ENCODE results near the gene LGALS1. TPM values are rescaled to one million over a fixed set of nuclear protein-coding genes. Genes with fewer than 3 reads are reported as not detected.
A peak's percentile ranks its signal among the peaks of the same experiment; 100 is the strongest.

The LGALS1 gene
- 100 to 1,000 TPM in 2 of 5 experiments, 10 to 100 TPM in 3; 23.6 to 969 (median 54.4) TPM for total RNA-seq
- 10 to 100 TPM; 22.9 to 30.5 TPM for polyA plus RNA-seq
- 7.8 reads per million, percentile 31 among the genes with 10 or more reads in this experiment for total RNA-seq

- H3K27me3 Mint-ChIP-seq, result no peaks in the 10 kb centered on the region
- intact Hi-C loops (cut with micrococcal nuclease), result loop anchor here (5.0 to 10.0 kb wide), 4 partner anchors 132 to 450 kb away; partner anchors contain the start of genes CYTH4 (in 1 of the 2), EIF3L (in 1 of the 2) and GCAT (in 1 of the 2)
- Histone ChIP-seq H3K36me3 (ENCODE audit: control insufficient read depth in 2 of 3, insufficient read depth in 3 of 3, low read length in 3 of 3) (no peaks in the 10 kb centered on the region), H3K27me3 (ENCODE audit: control insufficient read depth in 2 of 2, insufficient read depth in 2 of 2, low read length in 2 of 2) (no peaks in the 10 kb centered on the region), H3K4me3 (ENCODE audit: low read length) (peak within 1 kb of the TSS; percentile 60), H3K4me1 (ENCODE audit: control insufficient read depth in 2 of 2, insufficient read depth in 2 of 2, low read length in 2 of 2) (peaks cover 22 to 39% of the 10 kb centered on the region in 2 donors), H3K27ac (ENCODE audit: low read depth, low read length) (peak within 1 kb of the TSS; percentile 99), H3K9me3 (ENCODE audit: control insufficient read depth in 2 of 3, low read length in 3 of 3) (no peaks in the 10 kb centered on the region)
- peak; percentile 39 to 77 (median 53) for DNase-seq
- H3K9me3 Mint-ChIP-seq, result peaks cover 0 to 1% (median 0%) of the 10 kb centered on the region in 11 donors
- peak within 1 kb of the TSS; percentile 82 to 99 (median 91) for H3K4me3 Mint-ChIP-seq
- peaks cover 9 to 71% (median 51%) of the 10 kb centered on the region in 7 donors for H3K4me1 Mint-ChIP-seq
- peak; percentile 55 for ATAC-seq
- peak within 1 kb of the TSS; percentile 94 to 100 (median 100) for H3K27ac Mint-ChIP-seq
- ChIA-PET POLR2A (interaction anchor here (0.6 to 10.0 kb wide), 9 partner anchors 11 to 110 kb away, joined by 3 to 142 read pairs (median 34); partner anchors contain the start of genes GGA1, NOL12, PDXP and SH3BP1), CTCF (interaction anchor here (0.6 to 13.7 kb wide), 4 partner anchors 14 to 62 kb away, joined by 3 to 254 read pairs (median 4); partner anchors contain the start of gene SH3BP1)
- peaks cover 0 to 9% (median 0%) of the 10 kb centered on the region in 5 donors for H3K36me3 Mint-ChIP-seq
Observed at GRCh38 chr22:37674951-37675929, at the start of gene LGALS1. Gene LGALS1 (plus strand): TSS chr22:37675636. CDS start chr22:37675703, 67 bp downstream.

- intact Hi-C loops (cut with micrococcal nuclease), result loop anchor here in 1 of 2 donors (5.0 kb wide), 1 partner anchor 122 kb away; no protein-coding TSS in a partner anchor
- no peak overlapping the region for H3K4me3 ChIP-seq (ENCODE audit: low read length)
- no peaks in the 10 kb centered on the region for H3K9me3 ChIP-seq (ENCODE audit: control insufficient read depth in 2 of 3, low read length in 3 of 3)
- peaks cover 29 to 64% (median 44%) of the 10 kb centered on the region in 7 donors for H3K4me1 Mint-ChIP-seq
- CTCF ChIA-PET, result interaction anchor here (0.6 to 20.3 kb wide), 6 partner anchors 14 to 220 kb away, joined by 4 to 292 read pairs (median 4); partner anchors contain the start of gene SH3BP1
- H3K36me3 ChIP-seq (ENCODE audit: control insufficient read depth in 2 of 3, insufficient read depth in 3 of 3, low read length in 3 of 3), result peaks cover 0 to 40% (median 2%) of the 10 kb centered on the region in 3 experiments
- H3K27me3 Mint-ChIP-seq, result no peaks in the 10 kb centered on the region
- no peaks in the 10 kb centered on the region for H3K9me3 Mint-ChIP-seq
- peak overlapping the region; percentile 79 for H3K27ac ChIP-seq (ENCODE audit: low read depth, low read length)
- H3K4me1 ChIP-seq (ENCODE audit: control insufficient read depth in 2 of 2, insufficient read depth in 2 of 2, low read length in 2 of 2), result peaks cover 46 to 59% of the 10 kb centered on the region in 2 donors
- H3K4me3 Mint-ChIP-seq, result peak overlapping the region in 4 of 10 donors; percentile 18 to 84 (median 56)
- no peaks in the 10 kb centered on the region for H3K27me3 ChIP-seq (ENCODE audit: control insufficient read depth in 2 of 2, insufficient read depth in 2 of 2, low read length in 2 of 2)
- H3K36me3 Mint-ChIP-seq, result peaks cover 0 to 8% (median 3%) of the 10 kb centered on the region in 5 donors
- H3K27ac Mint-ChIP-seq, result peak overlapping the region in 8 of 9 donors; percentile 46 to 94 (median 88)
- DNase-seq, result no peak
- POLR2A ChIA-PET, result interaction anchor here (0.6 to 7.6 kb wide), 8 partner anchors 15 to 74 kb away, joined by 3 to 135 read pairs (median 12); partner anchors contain the start of genes GGA1, NOL12, PDXP and SH3BP1
- no peak for ATAC-seq
Observed at GRCh38 chr22:37625737-37626136, 49.7 kb upstream of the LGALS1 start.

- peak overlapping the region; percentile 79 for H3K27ac ChIP-seq (ENCODE audit: low read depth, low read length)
- ATAC-seq (no peak), DNase-seq (no peak)
- Mint-ChIP-seq H3K36me3 (peaks cover 0 to 8% (median 3%) of the 10 kb centered on the region in 5 donors), H3K4me1 (peaks cover 29 to 65% (median 45%) of the 10 kb centered on the region in 7 donors), H3K4me3 (peak overlapping the region in 6 of 10 donors; percentile 32 to 84 (median 72)), H3K27me3 (no peaks in the 10 kb centered on the region), H3K9me3 (no peaks in the 10 kb centered on the region), H3K27ac (peak overlapping the region in 8 of 9 donors; percentile 13 to 94 (median 90))
- H3K27me3 ChIP-seq (ENCODE audit: control insufficient read depth in 2 of 2, insufficient read depth in 2 of 2, low read length in 2 of 2), result no peaks in the 10 kb centered on the region
- intact Hi-C loops (cut with micrococcal nuclease), result loop anchor here in 1 of 2 donors (5.0 kb wide), 1 partner anchor 121 kb away; no protein-coding TSS in a partner anchor
- peaks cover 46 to 59% of the 10 kb centered on the region in 2 donors for H3K4me1 ChIP-seq (ENCODE audit: control insufficient read depth in 2 of 2, insufficient read depth in 2 of 2, low read length in 2 of 2)
- no peak overlapping the region for H3K4me3 ChIP-seq (ENCODE audit: low read length)
- POLR2A ChIA-PET, result interaction anchor here (0.6 to 7.6 kb wide), 8 partner anchors 14 to 74 kb away, joined by 3 to 135 read pairs (median 12); partner anchors contain the start of genes GGA1, NOL12, PDXP and SH3BP1
- H3K9me3 ChIP-seq (ENCODE audit: control insufficient read depth in 2 of 3, low read length in 3 of 3), result no peaks in the 10 kb centered on the region
- CTCF ChIA-PET, result interaction anchor here (0.6 to 20.3 kb wide), 7 partner anchors 14 to 220 kb away, joined by 4 to 292 read pairs (median 4); partner anchors contain the start of gene SH3BP1
- peaks cover 0 to 41% (median 0%) of the 10 kb centered on the region in 3 experiments for H3K36me3 ChIP-seq (ENCODE audit: control insufficient read depth in 2 of 3, insufficient read depth in 3 of 3, low read length in 3 of 3)
Observed at GRCh38 chr22:37626144-37626543, 49.3 kb upstream of the LGALS1 start.

GRCh38 chr22:37626556-37627075, 48.8 kb upstream of the LGALS1 start:
- H3K36me3 ChIP-seq (ENCODE audit: control insufficient read depth in 2 of 3, insufficient read depth in 3 of 3, low read length in 3 of 3), result peaks cover 0 to 41% (median 0%) of the 10 kb centered on the region in 3 experiments
- H3K27me3 ChIP-seq (ENCODE audit: control insufficient read depth in 2 of 2, insufficient read depth in 2 of 2, low read length in 2 of 2), result no peaks in the 10 kb centered on the region
- H3K4me3 ChIP-seq (ENCODE audit: low read length), result peak overlapping the region; percentile 43
- H3K9me3 ChIP-seq (ENCODE audit: control insufficient read depth in 2 of 3, low read length in 3 of 3), result no peaks in the 10 kb centered on the region
- Mint-ChIP-seq H3K36me3 (peaks cover 0 to 8% (median 3%) of the 10 kb centered on the region in 5 donors), H3K4me3 (peak overlapping the region; percentile 66 to 84 (median 77)), H3K9me3 (no peaks in the 10 kb centered on the region), H3K27ac (peak overlapping the region; percentile 86 to 94 (median 91)), H3K4me1 (peaks cover 29 to 68% (median 47%) of the 10 kb centered on the region in 7 donors), H3K27me3 (no peaks in the 10 kb centered on the region)
- H3K4me1 ChIP-seq (ENCODE audit: control insufficient read depth in 2 of 2, insufficient read depth in 2 of 2, low read length in 2 of 2), result peaks cover 49 to 59% of the 10 kb centered on the region in 2 donors
- H3K27ac ChIP-seq (ENCODE audit: low read depth, low read length), result peak overlapping the region; percentile 79
- intact Hi-C loops (cut with micrococcal nuclease), result loop anchor here (1.0 to 5.0 kb wide), 3 partner anchors 12 to 121 kb away; partner anchors contain the start of gene NOL12 (in 1 of the 2)
- ChIA-PET CTCF (interaction anchor here (0.6 to 20.3 kb wide), 9 partner anchors 9 to 163 kb away, joined by 3 to 292 read pairs (median 4); partner anchors contain the start of genes GGA1, PDXP and SH3BP1), POLR2A (interaction anchor here (0.6 to 7.6 kb wide), 12 partner anchors 13 to 63 kb away, joined by 3 to 135 read pairs (median 8); partner anchors contain the start of genes GGA1, NOL12, PDXP and SH3BP1)
- ATAC-seq, result no peak
- no peak for DNase-seq

GRCh38 chr22:37627121-37627520, 48.3 kb upstream of the LGALS1 start:
- H3K27me3 Mint-ChIP-seq, result no peaks in the 10 kb centered on the region
- peaks cover 32 to 73% (median 47%) of the 10 kb centered on the region in 7 donors for H3K4me1 Mint-ChIP-seq
- no peaks in the 10 kb centered on the region for H3K9me3 Mint-ChIP-seq
- peak overlapping the region; percentile 86 to 94 (median 91) for H3K27ac Mint-ChIP-seq
- DNase-seq, result peak in 1 of 9 donors; percentile 34
- peaks cover 0 to 8% (median 3%) of the 10 kb centered on the region in 5 donors for H3K36me3 Mint-ChIP-seq
- Histone ChIP-seq H3K4me3 (ENCODE audit: low read length) (peak overlapping the region; percentile 43), H3K9me3 (ENCODE audit: control insufficient read depth in 2 of 3, low read length in 3 of 3) (no peaks in the 10 kb centered on the region), H3K4me1 (ENCODE audit: control insufficient read depth in 2 of 2, insufficient read depth in 2 of 2, low read length in 2 of 2) (peaks cover 53 to 59% of the 10 kb centered on the region in 2 donors), H3K27me3 (ENCODE audit: control insufficient read depth in 2 of 2, insufficient read depth in 2 of 2, low read length in 2 of 2) (no peaks in the 10 kb centered on the region), H3K36me3 (ENCODE audit: control insufficient read depth in 2 of 3, insufficient read depth in 3 of 3, low read length in 3 of 3) (peaks cover 0 to 45% (median 0%) of the 10 kb centered on the region in 3 experiments), H3K27ac (ENCODE audit: low read depth, low read length) (peak overlapping the region; percentile 79)
- H3K4me3 Mint-ChIP-seq, result peak overlapping the region; percentile 66 to 84 (median 77)
- peak; percentile 8 for ATAC-seq
- CTCF ChIA-PET, result interaction anchor here (0.6 to 20.3 kb wide), 9 partner anchors 9 to 162 kb away, joined by 3 to 292 read pairs (median 4); partner anchors contain the start of genes GGA1, PDXP and SH3BP1
- POLR2A ChIA-PET, result interaction anchor here (0.6 to 7.6 kb wide), 15 partner anchors 11 to 59 kb away, joined by 3 to 135 read pairs (median 5); partner anchors contain the start of genes GGA1, NOL12, PDXP and SH3BP1
- intact Hi-C loops (cut with micrococcal nuclease), result loop anchor here (1.0 to 5.0 kb wide), 3 partner anchors 11 to 120 kb away; partner anchors contain the start of gene NOL12 (in 1 of the 2)

Data from naive thymus-derived CD4-positive, alpha-beta T cell (primary cell).